GM18502 (cell line): ENCODE data around the gene UCN.
"Not testable (repeated sequence)": the region's sequence is repeated elsewhere in the genome, so short reads cannot be mapped to it uniquely, and the experiment has no call there.

Experiments used
- ATAC-seq: cut with Tn5 transposase; IDR thresholded peaks from one replicate; pipeline ENCODE4 v1.9.1; 2021; ENCODE audit warnings: mild to moderate bottlenecking; ENCODE audit not compliant: unreplicated experiment, poor library complexity

UCN gene

GRCh38 chr2:27291865-27292264 is 16.4 kb downstream of the UCN start:
- ATAC-seq: no peak

GRCh38 chr2:27290549-27290948 is 17.7 kb downstream of the UCN start:
- ATAC-seq: no peak

- no peak for ATAC-seq
Measured at GRCh38 chr2:27288610-27289009, 19.6 kb downstream of the UCN start.

- no peak for ATAC-seq
Measured at GRCh38 chr2:27285481-27285880, 22.8 kb downstream of the UCN start.

GRCh38 chr2:27284996-27285395 is 23.2 kb downstream of the UCN start:
- no peak for ATAC-seq

GRCh38 chr2:27282892-27283291 is 25.4 kb downstream of the UCN start:
- no peak for ATAC-seq

- no peak for ATAC-seq
Measured at GRCh38 chr2:27281855-27282559, 26.2 kb downstream of the UCN start, which contains the start of gene TRIM54. TRIM54 (plus strand) TSS chr2:27282429; CDS start chr2:27282732, 303 bp downstream.

- no peak for ATAC-seq
Measured at GRCh38 chr2:27281442-27281841, 26.8 kb downstream of the UCN start.

GRCh38 chr2:27280826-27281225 is 27.4 kb downstream of the UCN start:
- ATAC-seq: no peak

- no peak for ATAC-seq
Measured at GRCh38 chr2:27278010-27278409, 30.2 kb downstream of the UCN start.

GRCh38 chr2:27275211-27276150 is 32.8 kb downstream of the UCN start, which contains the start of gene DNAJC5G:
DNAJC5G (plus strand) TSS chr2:27275433; CDS start chr2:27276729, 1,296 bp downstream.
- no peak for ATAC-seq

GRCh38 chr2:27272537-27273522 is 35.4 kb downstream of the UCN start:
- not testable (repeated sequence) for ATAC-seq

- ATAC-seq: no peak
Measured at GRCh38 chr2:27271631-27272340, 36.5 kb downstream of the UCN start.

- ATAC-seq: no peak
Measured at GRCh38 chr2:27270670-27271069, 37.6 kb downstream of the UCN start.

GRCh38 chr2:27270131-27270530 is 38.1 kb downstream of the UCN start:
- no peak for ATAC-seq

- not testable (repeated sequence) for ATAC-seq
Measured at GRCh38 chr2:27268296-27268695, 39.9 kb downstream of the UCN start.

GRCh38 chr2:27265536-27265870 is 42.7 kb downstream of the UCN start:
- no peak for ATAC-seq

GRCh38 chr2:27264753-27265535 is 43.3 kb downstream of the UCN start:
- ATAC-seq: peak; percentile 55

- peak; percentile 24 for ATAC-seq
Measured at GRCh38 chr2:27264253-27264752, 43.9 kb downstream of the UCN start.
